SK-N-SH (cell line): ENCODE data around the gene PDE6A.

Experiments
- CTCF ChIP-seq: fragments of 200-600 bp; sonication (generic); IDR thresholded peaks from 2 replicates; pipeline ENCODE4 v1.6.1; 2017; ENCODE audit warnings: antibody characterized with exemption, mild to moderate bottlenecking, moderate library complexity
- MAX ChIP-seq: IDR thresholded peaks from 2 replicates; pipeline ENCODE4 v1.4.0; 2012; ENCODE audit warnings: low read depth
- RFX5 ChIP-seq: IDR thresholded peaks from 2 replicates; pipeline ENCODE4 v1.6.1; 2012; ENCODE audit warnings: mild to moderate bottlenecking, improper control_type of control experiment, low read length
- SMC3 ChIP-seq: IDR thresholded peaks from 2 replicates; pipeline ENCODE4 v1.6.1; 2012; ENCODE audit warnings: low read depth, low read length, improper control_type of control experiment
- TAF1 ChIP-seq: IDR thresholded peaks from 2 replicates; pipeline ENCODE4 v1.6.1; 2012; ENCODE audit warnings: low read depth, mild to moderate bottlenecking, low read length, moderate library complexity, borderline replicate concordance

- TF ChIP-seq RFX5: no peak
- no peak for TF ChIP-seq CTCF
- TF ChIP-seq SMC3: no peak
- TF ChIP-seq MAX: no peak
- TF ChIP-seq TAF1: no peak
Observed at GRCh38 chr5:149892594-149892993, 52.0 kb downstream of the PDE6A start.
